HG03565 (cell line): ENCODE measurements around the gene TBC1D32.
"Not testable (repeated sequence)": the region's sequence is repeated elsewhere in the genome, so short reads cannot be mapped to it uniquely, and the experiment has no call there.

ENCODE experiments used
- ATAC-seq: cut with Tn5 transposase; IDR thresholded peaks from one replicate; pipeline ENCODE4 v1.9.1; 2021; ENCODE audit warnings: mild to moderate bottlenecking, moderate library complexity; ENCODE audit not compliant: unreplicated experiment

Gene TBC1D32

DNA sequence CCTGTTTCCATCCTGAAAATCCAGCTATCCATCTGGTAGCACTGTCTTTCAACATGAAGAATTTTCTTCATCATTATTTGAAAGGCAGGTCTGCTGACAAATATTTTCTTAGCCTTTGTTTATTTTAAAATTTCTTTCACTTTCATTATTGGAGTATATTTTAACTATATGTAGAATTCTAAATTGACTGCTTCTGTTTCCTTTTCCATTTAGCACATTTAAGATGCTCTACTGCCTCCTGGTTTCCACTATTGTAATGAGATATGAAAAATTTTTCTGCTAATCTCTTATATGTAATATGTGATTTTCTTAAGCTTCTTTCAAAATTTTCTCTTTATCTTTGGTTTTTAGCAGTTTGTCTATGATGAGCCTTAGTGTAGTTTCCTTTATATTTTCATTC is 97.3 kb downstream of the TBC1D32 start:
- no peak for ATAC-seq

DNA sequence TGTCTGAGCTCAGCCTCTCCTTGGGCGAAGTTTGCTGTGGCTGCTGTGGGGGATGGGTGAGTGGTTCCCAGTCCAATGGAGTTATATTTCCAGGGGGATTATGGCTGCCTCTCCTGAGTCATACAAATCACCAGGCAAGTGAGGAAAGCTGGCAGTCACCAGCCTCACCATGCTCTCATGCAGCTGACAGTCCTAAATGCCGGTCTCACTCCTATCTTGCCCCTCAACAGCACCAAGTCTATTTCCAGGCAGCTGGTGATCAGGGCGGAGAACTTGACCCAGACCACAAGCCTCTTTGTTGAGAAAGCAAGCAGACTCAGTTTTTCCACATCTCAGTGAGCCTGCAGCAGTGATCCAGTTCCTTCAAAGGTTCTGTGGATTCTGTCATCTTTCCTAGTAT is 98.9 kb downstream of the TBC1D32 start:
- no peak for ATAC-seq

DNA sequence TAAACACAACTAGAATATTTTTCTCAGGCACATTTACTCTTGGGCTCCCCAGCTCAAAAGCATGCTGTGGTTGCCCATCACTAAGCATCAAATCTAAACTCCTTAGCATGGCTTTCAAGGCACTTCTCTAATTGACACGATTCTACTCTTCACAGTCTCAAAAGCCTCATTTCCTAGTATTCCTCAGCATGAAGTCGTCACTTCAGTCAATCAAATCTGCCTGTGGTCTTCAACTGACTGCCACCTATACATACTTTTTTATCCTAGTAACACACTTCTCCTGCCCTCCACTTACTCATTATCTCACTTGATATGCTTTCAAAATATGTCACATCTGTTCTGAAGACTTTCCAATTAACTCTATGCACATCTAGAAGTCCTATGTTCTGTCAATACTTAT is 110.3 kb downstream of the TBC1D32 start:
- ATAC-seq, result no peak

DNA sequence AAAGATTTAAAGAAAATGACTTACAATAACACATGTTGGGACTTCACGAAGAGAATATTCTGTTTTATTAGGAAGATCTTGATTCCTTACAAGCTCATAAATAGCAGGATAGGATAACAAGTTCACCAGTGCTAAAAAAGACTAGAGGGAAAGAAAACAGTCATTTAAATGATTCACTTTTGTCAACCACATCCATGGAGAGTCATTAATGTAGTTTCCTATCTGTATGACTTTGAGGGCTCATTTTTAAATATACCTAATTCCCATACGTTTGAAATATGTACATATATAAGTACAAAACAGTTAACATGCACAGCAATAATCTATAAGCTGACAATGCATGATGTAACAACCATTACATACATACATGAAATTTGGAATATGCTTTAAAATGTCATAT is 111.1 kb downstream of the TBC1D32 start:
- no peak for ATAC-seq

DNA sequence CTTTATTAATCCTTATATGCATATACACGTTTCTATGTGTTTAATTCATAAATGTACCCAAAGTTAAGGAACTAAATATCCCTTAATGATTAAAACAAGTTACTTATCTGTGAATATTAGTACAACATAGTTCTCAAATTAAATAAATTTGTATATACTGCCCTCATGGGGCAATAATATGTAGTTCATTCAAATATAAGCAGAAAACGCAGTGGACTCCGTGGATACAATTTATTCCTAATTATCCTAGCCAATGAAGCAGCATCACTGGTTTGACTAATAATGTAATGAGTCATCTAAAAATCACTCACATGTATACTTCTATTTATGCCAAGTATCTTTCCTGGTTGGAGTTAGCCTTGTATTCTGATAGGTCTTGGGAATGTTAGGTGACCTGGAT is 111.6 kb downstream of the TBC1D32 start:
- ATAC-seq, result no peak

DNA sequence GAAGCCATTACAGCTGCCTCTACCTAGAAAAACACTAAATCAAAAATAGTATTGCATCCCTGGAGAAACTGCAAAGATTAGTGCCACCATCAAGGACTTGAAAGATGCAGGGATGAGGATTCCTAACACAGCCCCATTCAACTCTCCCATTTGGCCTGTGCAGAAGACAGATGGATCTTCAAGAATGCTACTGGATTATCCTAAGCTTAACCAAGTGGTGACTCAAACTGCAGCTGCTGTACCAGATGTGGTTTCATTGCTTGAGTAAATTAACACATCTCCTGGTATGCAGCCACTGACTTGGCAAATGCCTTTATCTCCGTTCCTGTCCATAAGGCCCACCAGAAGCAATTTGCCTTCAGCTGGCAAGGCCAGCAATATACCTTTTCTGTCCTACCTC is 117.4 kb downstream of the TBC1D32 start:
- ATAC-seq, result no peak

DNA sequence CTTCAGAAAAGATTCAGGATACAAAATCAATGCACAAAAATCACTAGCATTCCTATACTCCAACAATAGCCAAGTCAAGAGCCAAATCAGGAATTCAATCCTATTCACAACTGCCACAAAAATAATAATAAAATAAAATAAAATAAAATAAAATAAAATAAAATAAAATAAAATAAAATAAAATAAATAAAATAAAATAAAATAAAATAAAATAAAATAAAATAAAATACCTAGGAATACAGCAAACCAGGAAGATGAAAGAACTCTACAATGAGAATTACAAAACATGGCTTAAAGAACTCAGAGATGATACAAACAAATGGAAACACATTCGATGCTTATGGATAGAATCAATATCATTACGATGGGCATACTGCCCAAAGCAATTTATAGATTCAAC is 120.9 kb downstream of the TBC1D32 start:
- ATAC-seq, result not testable (repeated sequence)

DNA sequence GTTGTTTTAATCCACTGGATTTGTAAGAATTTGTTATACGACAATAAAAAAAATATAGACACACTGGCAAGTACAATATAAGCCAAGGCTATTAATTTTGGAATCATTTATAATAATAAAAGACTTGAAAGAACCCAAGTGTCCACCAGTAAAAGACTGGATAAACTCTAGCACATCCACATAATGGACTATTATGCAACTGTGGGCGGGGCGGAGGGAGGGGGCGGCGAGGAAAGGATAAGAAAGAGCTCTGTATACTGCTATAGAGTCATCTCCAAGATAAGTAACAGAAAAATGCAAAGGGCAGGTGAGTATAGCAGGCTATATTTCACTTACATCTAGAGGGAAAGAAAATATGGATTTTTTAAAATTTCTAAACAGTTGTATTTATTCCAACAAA is 123.3 kb downstream of the TBC1D32 start:
- no peak for ATAC-seq

DNA sequence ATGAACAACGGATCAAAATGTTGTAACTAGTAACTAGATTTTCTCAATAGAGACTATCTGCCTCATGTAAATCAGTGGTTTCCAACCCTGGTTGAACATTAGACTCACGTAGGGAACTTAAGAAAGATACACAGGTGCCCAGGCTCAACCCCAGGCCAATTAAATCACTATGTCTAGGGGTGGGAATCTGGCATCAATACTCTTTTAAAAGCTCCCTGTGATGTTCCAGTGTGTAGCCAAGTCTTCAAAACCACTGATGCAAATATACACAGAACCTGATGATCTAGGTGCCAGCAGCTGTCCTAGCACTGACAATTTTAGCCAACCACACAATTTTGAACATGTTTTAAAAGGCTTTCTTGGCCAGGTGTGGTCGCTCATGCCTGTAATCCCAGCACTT is 128.7 kb downstream of the TBC1D32 start:
- no peak for ATAC-seq

DNA sequence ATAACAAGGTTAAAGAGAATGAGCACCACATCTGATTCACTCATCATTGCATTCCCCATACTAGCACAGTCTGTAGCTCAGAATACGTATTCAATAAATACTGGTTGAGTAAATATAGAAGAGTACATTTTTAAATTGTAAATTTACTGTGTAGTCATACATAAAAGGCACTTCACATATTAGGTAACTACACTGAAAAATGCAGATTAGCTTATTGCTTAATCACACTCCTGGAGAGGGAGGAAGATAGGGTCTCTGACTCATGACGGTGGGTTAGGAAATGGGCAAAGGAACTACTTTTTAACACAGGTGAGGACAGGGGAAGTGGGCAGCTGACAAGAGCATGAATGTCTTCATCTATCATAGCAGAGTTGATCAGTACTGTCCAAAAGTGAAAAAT is 133.2 kb downstream of the TBC1D32 start:
- no peak for ATAC-seq

DNA sequence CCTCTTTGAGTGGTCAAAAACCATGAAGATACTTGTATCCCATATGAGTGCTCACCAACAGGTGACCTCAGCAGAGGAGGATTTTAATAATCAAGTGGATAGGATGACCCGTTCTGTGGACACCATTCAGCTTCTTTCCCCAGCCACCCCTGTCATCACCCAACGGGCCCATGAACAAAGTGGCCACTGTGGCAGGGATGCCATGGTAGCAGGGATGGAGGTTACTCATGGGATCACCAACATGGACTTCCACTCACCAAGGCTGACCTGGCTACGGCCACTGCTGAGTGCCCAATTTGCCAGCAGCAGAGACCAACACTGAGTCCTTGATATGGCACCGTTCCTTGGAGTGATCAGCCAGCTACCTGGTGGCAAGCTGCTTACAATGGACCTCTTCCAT is 138.2 kb downstream of the TBC1D32 start:
- not testable (repeated sequence) for ATAC-seq

DNA sequence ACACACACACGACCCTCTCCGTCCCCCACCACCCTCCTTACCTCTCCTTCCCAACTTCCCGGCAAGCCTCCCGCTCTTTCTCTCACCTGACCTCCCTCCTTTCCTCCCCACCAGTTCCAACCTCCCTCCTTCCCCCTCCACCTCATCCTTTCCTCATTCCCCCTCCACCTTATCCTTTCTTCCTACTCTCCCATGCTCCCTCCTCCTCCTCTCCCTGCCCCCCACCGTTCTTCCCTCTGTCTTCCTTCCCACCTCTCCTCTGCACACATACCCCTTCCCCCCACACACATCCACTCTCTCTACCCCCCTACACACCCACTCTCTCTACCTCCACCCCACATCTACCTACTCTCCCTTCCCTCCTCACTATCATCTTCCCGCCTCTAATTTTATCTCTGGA is 144.2 kb downstream of the TBC1D32 start:
- no peak for ATAC-seq

DNA sequence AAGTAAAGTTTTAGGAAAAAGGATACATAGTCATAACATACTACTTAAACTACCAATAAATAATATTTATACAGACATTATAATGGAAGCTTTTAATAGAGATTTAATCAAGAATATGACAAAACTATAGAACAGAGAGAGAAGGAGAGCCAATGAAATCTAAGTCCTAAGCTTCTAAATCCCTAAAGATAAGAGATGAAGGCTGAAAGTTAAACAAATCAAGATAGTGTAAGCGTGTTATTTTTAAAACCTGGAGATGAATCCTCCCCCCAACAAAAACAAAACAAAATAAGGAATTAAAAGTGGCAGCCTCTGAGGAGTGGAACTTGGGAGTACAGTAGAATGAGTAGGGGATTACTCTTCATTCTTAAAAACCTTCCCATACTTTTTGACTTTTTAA is 145.9 kb downstream of the TBC1D32 start:
- ATAC-seq, result no peak

DNA sequence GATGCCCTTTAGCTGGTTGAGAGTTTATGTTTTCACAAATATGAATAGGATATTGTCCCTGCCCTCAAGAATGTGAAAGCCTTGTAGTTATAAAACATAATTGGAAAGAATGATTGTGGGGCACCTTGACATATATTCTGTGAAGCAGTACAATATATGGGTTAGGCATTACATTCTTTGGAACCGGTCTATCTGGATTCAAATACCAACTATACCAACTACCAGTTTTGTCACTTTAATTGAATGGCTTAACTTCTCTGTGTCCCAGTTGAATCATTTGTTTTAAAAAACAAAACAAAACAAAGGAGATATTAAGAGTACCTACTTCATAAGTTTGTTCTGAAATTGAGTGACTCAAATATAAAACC is 146.5 kb downstream of the TBC1D32 start:
- no peak for ATAC-seq

DNA sequence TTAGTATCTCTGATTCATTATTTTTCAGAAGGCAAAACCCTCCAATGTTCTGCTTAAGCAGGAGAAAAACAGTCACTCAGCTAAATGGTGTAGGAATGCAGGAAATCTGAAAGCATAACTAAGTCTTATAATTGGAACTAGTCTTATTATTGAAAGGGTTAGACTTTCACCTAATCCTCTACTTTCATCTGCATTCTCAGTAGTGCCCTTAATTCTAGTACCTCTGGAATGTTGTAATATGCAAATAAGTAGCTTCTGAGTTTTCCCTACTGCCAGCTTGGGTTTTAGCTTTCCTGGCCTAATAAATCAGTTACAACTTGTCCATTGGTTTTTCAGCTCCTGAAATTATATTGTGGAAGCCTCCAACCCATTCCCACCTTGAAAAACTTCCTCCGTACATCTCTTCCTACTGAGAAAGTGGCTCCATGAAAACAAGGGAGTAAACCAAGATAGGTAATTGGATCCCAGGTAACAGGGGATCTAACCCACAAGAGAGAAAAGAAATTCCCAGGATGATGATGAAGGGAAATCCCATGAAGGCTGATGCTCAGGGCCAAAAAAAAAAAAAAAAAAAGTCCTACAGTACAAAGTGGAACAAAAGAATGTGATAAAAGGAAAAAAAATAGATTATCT is 147.0 kb downstream of the TBC1D32 start:
- ATAC-seq, result no peak

DNA sequence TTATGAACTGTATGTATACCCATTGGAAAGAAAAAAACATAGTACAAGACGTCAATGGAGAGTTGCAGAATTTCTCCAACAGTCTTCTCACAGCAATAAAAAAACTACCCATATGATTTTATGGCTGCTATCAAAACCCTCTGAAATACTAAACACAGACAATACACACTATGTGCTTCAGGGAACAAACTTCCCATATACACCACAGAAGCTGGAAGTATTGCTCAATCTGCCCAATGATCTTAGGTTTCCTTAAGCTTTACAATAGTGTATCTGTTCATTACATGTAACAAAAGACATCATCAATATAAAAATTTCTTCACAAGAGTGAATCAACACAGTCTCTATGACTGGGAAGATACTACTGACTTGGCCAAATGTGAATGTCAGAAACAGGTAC is 150.5 kb downstream of the TBC1D32 start:
- ATAC-seq, result no peak

DNA sequence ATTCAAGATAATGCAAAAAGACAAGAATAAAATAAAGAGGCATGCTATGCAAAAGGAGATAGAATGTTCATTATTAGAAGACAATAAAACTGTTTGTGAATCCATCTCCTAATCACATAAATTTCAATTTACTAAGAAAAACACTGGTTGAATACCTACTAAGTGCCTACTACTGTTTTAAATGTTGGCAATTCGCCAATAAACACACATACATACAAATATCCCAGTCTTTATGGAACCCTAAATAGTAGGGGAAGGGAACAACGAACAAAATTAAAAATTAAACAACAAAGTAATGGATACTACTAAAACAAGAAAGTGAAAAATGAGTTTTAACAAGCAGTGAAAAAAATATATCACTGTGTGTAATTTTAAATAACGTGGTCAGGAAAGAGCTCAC is 158.5 kb downstream of the TBC1D32 start:
- ATAC-seq, result no peak

DNA sequence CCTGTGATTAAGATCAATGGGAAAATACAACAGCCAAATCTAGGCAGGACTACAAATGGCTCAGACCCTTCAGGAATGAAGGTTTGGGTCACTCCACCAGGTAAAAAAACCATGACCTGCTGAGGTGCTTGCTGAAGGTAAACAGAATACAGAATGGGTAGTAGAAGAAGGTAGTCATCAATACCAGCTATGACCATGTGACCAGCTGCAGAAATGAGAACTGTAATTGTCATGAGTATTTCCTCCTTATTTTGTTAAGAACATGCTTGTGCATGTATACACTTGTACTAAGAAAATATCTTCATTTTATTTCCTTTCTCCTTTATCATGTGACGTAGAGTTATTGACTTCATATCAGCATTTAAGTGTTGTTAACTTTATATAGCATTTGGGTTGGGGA is 161.8 kb downstream of the TBC1D32 start:
- not testable (repeated sequence) for ATAC-seq

DNA sequence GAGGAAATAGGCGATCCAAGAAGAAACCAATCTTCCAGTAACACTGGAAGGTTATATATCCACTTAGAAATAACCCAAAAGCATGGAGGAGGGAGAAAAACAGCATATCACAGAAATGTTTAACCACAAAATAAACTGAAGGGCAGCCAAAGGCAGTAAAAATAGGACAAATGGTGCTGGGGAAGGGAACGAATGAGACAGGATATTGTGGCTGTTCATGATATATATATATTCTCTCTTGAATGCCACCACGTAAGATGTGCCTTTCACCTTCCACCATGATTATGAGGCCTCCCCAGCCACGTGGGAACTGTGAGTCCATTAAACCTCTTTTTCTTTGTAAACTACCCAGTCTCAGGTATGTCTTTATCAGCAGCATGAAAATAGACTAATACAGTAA is 162.4 kb downstream of the TBC1D32 start:
- no peak for ATAC-seq

DNA sequence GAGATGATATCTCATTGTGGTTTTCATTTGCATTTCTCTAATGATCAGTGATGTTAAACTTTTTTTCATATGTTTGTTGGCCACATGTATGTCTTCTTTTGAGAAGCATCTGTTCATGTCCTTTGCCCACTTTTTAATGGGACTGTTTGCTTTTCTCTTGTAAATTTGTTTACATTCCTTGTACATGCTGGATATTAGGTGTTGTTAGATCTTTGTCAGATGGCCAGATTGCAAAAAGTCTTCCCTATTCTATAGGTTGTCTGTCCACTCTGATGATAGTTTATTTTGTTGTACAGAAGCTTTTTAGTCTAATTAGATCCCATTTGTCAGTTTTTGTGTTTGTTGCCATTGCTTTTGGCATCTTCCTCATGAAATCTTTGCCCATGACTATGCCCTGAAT is 172.4 kb downstream of the TBC1D32 start:
- no peak for ATAC-seq

DNA sequence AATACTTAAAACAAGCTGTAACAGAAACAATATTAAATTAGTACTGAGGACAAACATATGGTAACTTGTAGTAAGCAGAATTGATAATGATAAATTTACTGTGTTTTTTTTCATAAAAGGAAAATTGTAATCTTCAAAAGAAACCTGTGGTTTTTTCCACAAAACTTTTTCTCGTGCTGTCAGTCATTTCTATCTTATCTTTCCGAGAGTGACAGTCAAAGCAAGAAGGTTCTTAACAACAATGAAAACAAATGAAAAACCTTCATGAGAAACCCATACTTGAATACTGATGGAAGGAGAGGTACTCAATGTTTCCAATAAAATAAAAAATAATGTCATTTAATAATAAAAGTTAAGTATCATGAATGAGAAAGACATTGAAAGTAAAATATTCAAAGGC is 174.0 kb downstream of the TBC1D32 start:
- ATAC-seq, result no peak

DNA sequence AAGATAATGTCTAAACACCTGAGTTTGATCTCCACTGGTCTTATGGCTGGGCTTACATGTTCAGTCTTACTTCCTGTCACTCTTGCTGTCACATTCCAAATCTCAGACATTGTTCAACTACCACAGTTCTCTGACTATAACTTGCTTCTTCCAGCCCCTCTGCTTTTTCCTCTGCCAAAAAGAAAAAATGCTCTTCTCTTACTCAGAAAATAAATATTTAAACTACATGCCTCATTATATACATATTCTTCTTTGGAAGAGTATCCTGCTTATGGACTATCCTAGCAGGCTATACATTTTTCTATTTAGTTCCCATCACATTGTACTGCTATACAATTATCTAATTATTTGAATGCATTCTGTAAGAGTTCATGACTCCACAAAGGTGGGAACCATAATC is 175.4 kb downstream of the TBC1D32 start:
- no peak for ATAC-seq

DNA sequence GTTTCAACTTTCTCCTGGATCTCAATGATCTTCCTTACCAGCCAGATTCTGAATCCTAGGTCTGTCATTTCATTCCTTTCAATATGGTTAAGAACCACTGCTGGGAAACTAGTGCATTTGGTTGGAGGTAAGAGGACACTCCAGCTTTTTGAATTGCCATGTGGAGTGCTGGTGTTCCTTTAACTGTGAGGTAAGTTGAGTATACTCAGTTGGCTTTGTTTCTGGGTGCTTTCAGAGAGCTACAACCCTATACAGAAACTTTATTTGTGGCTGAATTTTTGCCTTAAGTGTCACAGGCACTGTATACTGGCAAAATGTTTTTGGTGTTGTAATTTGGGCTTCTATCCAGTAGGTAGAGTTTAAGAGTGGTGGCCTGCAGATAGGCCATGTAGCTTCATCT is 175.8 kb downstream of the TBC1D32 start:
- ATAC-seq, result no peak

DNA sequence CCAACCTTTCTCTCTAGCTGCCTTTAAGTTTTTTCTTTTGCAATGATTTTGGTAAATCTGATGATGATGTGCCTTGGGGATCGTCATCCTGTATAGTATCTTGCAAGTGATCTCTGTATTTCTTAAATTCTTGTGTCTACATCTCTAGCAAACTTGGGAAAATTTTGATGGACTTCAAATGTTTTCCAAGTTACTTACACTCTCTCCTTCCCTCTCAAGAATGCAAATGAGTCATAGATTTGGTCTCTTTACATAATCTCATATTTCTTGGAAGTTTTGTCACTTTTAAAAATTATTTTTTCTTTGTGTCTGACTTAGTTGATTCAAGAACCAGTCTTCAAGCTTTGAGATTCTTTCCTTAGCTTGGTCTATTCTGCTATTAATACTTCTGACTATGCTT is 176.4 kb downstream of the TBC1D32 start:
- no peak for ATAC-seq
